KG1 (cell line): Measurements from ENCODE around the gene AAK1.
"Not testable (repeated sequence)": the region's sequence is repeated elsewhere in the genome, so short reads cannot be mapped to it uniquely, and the experiment has no call there.

Experiments used
- DNase-seq: peaks from one replicate; lab custom pipeline; 2025; lab: John Stamatoyannopoulos, UW

AAK1 gene

GRCh38 chr2:69624611-69625010 is 18.9 kb downstream of the AAK1 start:
- DNase-seq: no peak

GRCh38 chr2:69624131-69624530 is 19.4 kb downstream of the AAK1 start:
- no peak for DNase-seq

GRCh38 chr2:69623236-69623635 is 20.3 kb downstream of the AAK1 start:
- DNase-seq: no peak

GRCh38 chr2:69622805-69623204 is 20.7 kb downstream of the AAK1 start:
- not testable (repeated sequence) for DNase-seq

GRCh38 chr2:69622017-69622540 is 21.5 kb downstream of the AAK1 start:
- DNase-seq: not testable (repeated sequence)

- DNase-seq: no peak
Observed at GRCh38 chr2:69621440-69621839, 22.1 kb downstream of the AAK1 start.

GRCh38 chr2:69620870-69621269 is 22.7 kb downstream of the AAK1 start:
- no peak for DNase-seq

- DNase-seq: peak; percentile 30
Observed at GRCh38 chr2:69619725-69620124, 23.8 kb downstream of the AAK1 start.

GRCh38 chr2:69618362-69618761 is 25.2 kb downstream of the AAK1 start:
- DNase-seq: no peak

GRCh38 chr2:69617744-69618143 is 25.8 kb downstream of the AAK1 start:
- no peak for DNase-seq

GRCh38 chr2:69616755-69617154 is 26.8 kb downstream of the AAK1 start:
- no peak for DNase-seq

GRCh38 chr2:69615969-69616368 is 27.6 kb downstream of the AAK1 start:
- no peak for DNase-seq

- no peak for DNase-seq
Observed at GRCh38 chr2:69615078-69615625, 28.4 kb downstream of the AAK1 start.

GRCh38 chr2:69612707-69613106 is 30.8 kb downstream of the AAK1 start:
- no peak for DNase-seq

- no peak for DNase-seq
Observed at GRCh38 chr2:69612200-69612599, 31.3 kb downstream of the AAK1 start.

GRCh38 chr2:69608109-69608508 is 35.4 kb downstream of the AAK1 start:
- DNase-seq: no peak

- DNase-seq: not testable (repeated sequence)
Observed at GRCh38 chr2:69606771-69607170, 36.8 kb downstream of the AAK1 start.

GRCh38 chr2:69605284-69605683 is 38.3 kb downstream of the AAK1 start:
- no peak for DNase-seq

- DNase-seq: no peak
Observed at GRCh38 chr2:69604836-69605235, 38.7 kb downstream of the AAK1 start.

GRCh38 chr2:69604026-69604678 is 39.4 kb downstream of the AAK1 start:
- DNase-seq: no peak

- DNase-seq: no peak
Observed at GRCh38 chr2:69603146-69603743, 40.3 kb downstream of the AAK1 start.

GRCh38 chr2:69601179-69601612 is 42.3 kb downstream of the AAK1 start:
- no peak for DNase-seq

GRCh38 chr2:69600425-69600824 is 43.1 kb downstream of the AAK1 start:
- DNase-seq: no peak
